ENCODE results near the gene NRSN2. TPM values are rescaled to one million over a fixed set of nuclear protein-coding genes. Genes with fewer than 3 reads are reported as not detected.

NRSN2 gene
- polyA plus RNA-seq, 1 of the 3 experiments (the other 2 are of a cell fraction), result 146 TPM

DNA sequence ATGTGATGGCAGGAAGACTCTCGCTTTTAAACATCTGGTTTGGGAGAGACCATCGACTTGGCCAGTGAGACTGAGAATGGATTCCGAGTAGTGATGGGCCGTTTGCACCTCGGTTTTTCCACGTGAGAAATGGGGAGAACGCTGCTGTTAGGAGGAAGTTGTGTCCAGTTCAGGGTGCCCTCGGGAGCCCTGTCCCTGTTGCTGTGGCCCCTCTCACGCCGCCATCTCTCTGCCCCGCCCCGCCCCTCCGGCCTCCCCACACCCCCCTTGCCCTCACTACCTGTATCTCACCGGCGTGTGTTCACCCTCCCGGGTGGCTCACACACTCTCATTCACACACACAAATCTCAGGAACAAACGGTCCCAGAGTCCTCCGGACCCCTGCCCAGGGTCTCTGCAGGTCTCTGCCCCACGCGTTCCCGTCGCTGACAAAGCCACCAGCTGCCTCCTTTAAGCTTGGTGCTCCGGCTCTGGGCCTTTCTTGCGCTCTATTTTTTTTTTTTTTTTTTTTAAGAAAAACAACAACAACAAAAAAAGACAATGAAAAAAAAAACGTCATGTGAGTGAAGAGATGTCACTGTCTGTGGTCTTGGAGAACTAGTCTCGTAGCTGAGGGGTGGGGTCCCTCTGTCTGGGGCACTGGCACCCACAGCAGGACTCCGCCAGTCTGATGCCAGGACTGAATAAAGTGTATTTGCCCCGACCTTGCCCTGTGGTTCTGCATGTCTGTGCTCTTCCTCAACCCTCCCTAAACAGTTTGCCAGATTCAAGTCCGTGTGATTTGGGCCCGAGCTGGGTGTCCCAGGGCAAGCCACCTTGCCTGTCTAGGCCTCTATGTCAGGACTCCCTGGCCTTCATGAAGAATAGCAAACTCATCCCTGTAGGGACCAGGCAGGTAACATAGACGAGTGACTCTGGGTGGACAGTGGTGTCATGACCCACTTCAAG is 18.6 kb upstream of the NRSN2 start:
- H3K27ac ChIP-seq (ENCODE audit: low read depth in 2 of 2, low read length in 1 of 2), result peak overlapping the region; percentile 18 to 54; a peak in 2 of 4 replicates
- POLR2A ChIA-PET, result interaction anchor here (4.7 kb wide), 1 partner anchor 18 kb away, joined by 39 read pairs; the partner anchor contains the start of gene NRSN2

DNA sequence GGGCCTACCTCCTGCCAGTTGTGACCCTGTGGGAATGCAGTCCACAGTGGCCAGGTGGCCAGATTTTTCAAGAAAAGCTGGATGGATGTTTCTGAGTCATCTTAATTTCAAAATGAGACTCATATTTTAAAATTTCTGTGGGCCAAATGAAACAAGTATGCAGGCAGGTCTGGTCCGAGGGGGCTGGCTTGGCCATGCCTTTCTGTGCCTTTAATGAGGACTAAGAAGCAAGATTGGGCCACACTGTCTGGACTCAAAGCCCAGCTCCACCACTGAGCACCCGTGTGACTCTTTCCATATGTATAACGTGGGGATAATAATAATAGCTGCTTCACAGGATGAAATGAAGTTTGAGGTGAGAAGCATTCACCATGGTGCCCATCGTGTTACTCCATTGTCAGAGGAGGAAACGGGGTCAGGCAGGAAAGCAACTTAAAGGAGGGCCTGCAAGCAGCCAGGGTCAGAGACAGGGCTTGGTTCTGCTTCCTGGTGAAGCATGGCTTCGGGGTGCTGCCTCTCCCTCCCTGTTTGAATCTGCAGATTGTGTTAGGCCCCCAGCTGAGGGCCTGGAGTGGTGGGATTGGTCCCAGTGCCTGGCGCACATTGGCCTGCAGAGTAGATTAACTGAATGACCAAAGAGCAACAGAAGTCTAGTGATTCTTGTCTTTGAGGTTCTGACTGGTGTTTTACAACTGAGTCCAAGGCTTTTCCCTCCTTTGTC is 17.8 kb upstream of the NRSN2 start:
- Histone ChIP-seq H3K36me3 (replicated peaks in 1 of 2; ENCODE audit: control insufficient read depth in 1 of 2, insufficient read depth in 2 of 2, low read length in 1 of 2) (peaks cover 7 to 18% of the 10 kb centered on the region in 2 experiments), H3K27ac (ENCODE audit: low read depth in 2 of 2, low read length in 1 of 2) (peak overlapping the region in 1 of 2 experiments; percentile 55; a peak in 2 of 4 replicates), H3F3A (replicated peaks; ENCODE audit: insufficient read depth) (peaks cover 28% of the 10 kb centered on the region), H3K9me3 (no peaks in the 10 kb centered on the region), H3K4me2 (peak overlapping the region; percentile 99), H2AFZ (ENCODE audit: low read depth) (no peak overlapping the region), H3K4me1 (ENCODE audit: control insufficient read depth in 1 of 2, insufficient read depth in 2 of 2, low read depth in 1 of 2, low read length in 1 of 2) (peaks cover 22 to 31% of the 10 kb centered on the region in 2 experiments; a peak in 3 of 4 replicates), H3K9ac (no peak overlapping the region), H3K27me3 (ENCODE audit: insufficient read depth) (no peaks in the 10 kb centered on the region), H3K4me3 (ENCODE audit: low read depth in 2 of 2, low read length in 1 of 2) (peak overlapping the region in 1 of 2 experiments; percentile 98; a peak in 2 of 4 replicates), H3K9me2 (no peaks in the 10 kb centered on the region), H4K20me1 (ENCODE audit: insufficient read depth) (peaks cover 46% of the 10 kb centered on the region), H3K79me2 (ENCODE audit: insufficient read depth) (peaks cover 37% of the 10 kb centered on the region)
- CTCF ChIA-PET, result interaction anchor here (1.0 to 5.9 kb wide), 9 partner anchors 18 to 121 kb away, joined by 3 to 65 read pairs (median 6); partner anchors contain the start of gene NRSN2
- 72% methylated on average over 7 of the region's 7 CpGs for whole genome bisulfite sequencing (ENCODE audit: low lambda C conversion rate)
- DNase-seq, result no peak
- POLR2A ChIA-PET, result interaction anchor here (4.7 kb wide), 1 partner anchor 17 kb away, joined by 39 read pairs; the partner anchor contains the start of gene NRSN2
- TF ChIP-seq, protein P1, sequence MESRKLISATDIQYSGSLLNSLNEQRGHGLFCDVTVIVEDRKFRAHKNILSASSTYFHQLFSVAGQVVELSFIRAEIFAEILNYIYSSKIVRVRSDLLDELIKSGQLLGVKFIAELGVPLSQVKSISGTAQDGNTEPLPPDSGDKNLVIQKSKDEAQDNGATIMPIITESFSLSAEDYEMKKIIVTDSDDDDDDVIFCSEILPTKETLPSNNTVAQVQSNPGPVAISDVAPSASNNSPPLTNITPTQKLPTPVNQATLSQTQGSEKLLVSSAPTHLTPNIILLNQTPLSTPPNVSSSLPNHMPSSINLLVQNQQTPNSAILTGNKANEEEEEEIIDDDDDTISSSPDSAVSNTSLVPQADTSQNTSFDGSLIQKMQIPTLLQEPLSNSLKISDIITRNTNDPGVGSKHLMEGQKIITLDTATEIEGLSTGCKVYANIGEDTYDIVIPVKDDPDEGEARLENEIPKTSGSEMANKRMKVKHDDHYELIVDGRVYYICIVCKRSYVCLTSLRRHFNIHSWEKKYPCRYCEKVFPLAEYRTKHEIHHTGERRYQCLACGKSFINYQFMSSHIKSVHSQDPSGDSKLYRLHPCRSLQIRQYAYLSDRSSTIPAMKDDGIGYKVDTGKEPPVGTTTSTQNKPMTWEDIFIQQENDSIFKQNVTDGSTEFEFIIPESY (IDR thresholded peaks at IDR 0.05; ENCODE audit: borderline replicate concordance, low read depth), result no peak
- TF ChIP-seq JUND (IDR thresholded peaks at IDR 0.05) (no peak), REST (IDR thresholded peaks at IDR 0.05; ENCODE audit: low read depth, low read length) (no peak), ELF1 (IDR thresholded peaks at IDR 0.05) (no peak), IRF3 (IDR thresholded peaks at IDR 0.05; ENCODE audit: low read depth, low read length) (no peak), POLR2AphosphoS5 (IDR thresholded peaks at IDR 0.05; ENCODE audit: low read depth, low read length) (no peak), TEAD4 (IDR thresholded peaks at IDR 0.05; ENCODE audit: borderline replicate concordance, insufficient read depth) (no peak)

More for the DNA sequence above, 18.6 kb upstream of the NRSN2 start:
- H3K79me2 ChIP-seq (ENCODE audit: insufficient read depth), result peaks cover 37% of the 10 kb centered on the region
- no peak for TF ChIP-seq CHD2 (IDR thresholded peaks at IDR 0.05; ENCODE audit: low read length, partially characterized antibody)
- peak overlapping the region; percentile 86 for H3K9ac ChIP-seq
- 63% methylated on average over 24 of the region's 31 CpGs for WGBS (ENCODE audit: low lambda C conversion rate)
- H3K4me2 ChIP-seq, result peak overlapping the region; percentile 99
- H3K4me1 ChIP-seq (ENCODE audit: control insufficient read depth in 1 of 2, insufficient read depth in 2 of 2, low read depth in 1 of 2, low read length in 1 of 2), result peaks cover 28 to 33% of the 10 kb centered on the region in 2 experiments; a peak in 3 of 4 replicates
- no peaks in the 10 kb centered on the region for H3K27me3 ChIP-seq (ENCODE audit: insufficient read depth)
- no peaks in the 10 kb centered on the region for H3K9me3 ChIP-seq
- no peaks in the 10 kb centered on the region for H3K9me2 ChIP-seq
- CTCF ChIA-PET, result interaction anchor here (1.0 to 5.9 kb wide), 4 partner anchors 18 to 120 kb away, joined by 3 to 65 read pairs (median 8); partner anchors contain the start of gene NRSN2
- no peak overlapping the region for H2AFZ ChIP-seq (ENCODE audit: low read depth)
- peak overlapping the region; percentile 93 to 98 for H3K4me3 ChIP-seq (ENCODE audit: low read depth in 2 of 2, low read length in 1 of 2)
- H4K20me1 ChIP-seq (ENCODE audit: insufficient read depth), result peaks cover 46% of the 10 kb centered on the region
- no peak for DNase-seq
- H3K36me3 ChIP-seq (replicated peaks in 1 of 2; ENCODE audit: control insufficient read depth in 1 of 2, insufficient read depth in 2 of 2, low read length in 1 of 2), result peaks cover 7 to 18% of the 10 kb centered on the region in 2 experiments
- H3F3A ChIP-seq (replicated peaks; ENCODE audit: insufficient read depth), result peaks cover 34% of the 10 kb centered on the region
